HG02642 (cell line): ENCODE measurements around the gene APC.
"Not testable (repeated sequence)": the region's sequence is repeated elsewhere in the genome, so short reads cannot be mapped to it uniquely, and the experiment has no call there.

Source experiments
- ATAC-seq: cut with Tn5 transposase; IDR thresholded peaks from one replicate; pipeline ENCODE4 v1.9.1; 2021; ENCODE audit warnings: mild to moderate bottlenecking; ENCODE audit not compliant: unreplicated experiment, poor library complexity

APC gene

GRCh38 chr5:112892066-112892465 is 154.4 kb downstream of the APC start:
- not testable (repeated sequence) for ATAC-seq

- ATAC-seq, result no peak
Observed at GRCh38 chr5:112892776-112893175, 155.1 kb downstream of the APC start.

GRCh38 chr5:112895682-112896081 is 158.0 kb downstream of the APC start:
- ATAC-seq, result no peak
